ENCODE results near the gene ENPP3.

DNA sequence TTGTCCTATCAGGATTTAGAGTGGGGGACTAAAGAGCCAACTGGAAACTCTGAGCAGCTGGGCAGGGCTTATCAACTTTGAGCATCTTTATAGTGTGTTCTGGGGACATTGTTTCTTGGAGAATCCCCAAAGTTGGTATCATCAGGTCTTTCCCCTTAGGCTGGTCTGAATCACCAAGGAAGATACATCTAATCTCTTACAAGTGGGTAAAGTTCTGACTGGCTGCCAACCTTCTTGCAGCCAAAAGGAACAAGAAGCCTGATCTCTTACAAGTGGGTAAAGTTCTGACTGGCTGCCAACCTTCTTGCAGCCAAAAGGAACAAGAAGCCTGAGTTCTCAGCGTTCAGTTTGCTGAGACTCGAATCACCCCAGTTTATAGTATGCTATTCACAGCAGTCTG is 7.5 kb upstream of the ENPP3 start:
- TF ChIP-seq TAF1 (IDR thresholded peaks at IDR 0.05; ENCODE audit: low read depth, low read length): no peak
- TF ChIP-seq POLR2AphosphoS5 (IDR thresholded peaks at IDR 0.05; ENCODE audit: low read depth, low read length): no peak
- TF ChIP-seq POLR2A (IDR thresholded peaks at IDR 0.05; ENCODE audit: low read depth, low read length): no peak
- no peak for TF ChIP-seq SPI1 (IDR thresholded peaks at IDR 0.05; ENCODE audit: low read depth, low read length)
- no peak for TF ChIP-seq POU2F2 (IDR thresholded peaks at IDR 0.05; ENCODE audit: low read depth, low read length)
- no peak for TF ChIP-seq PAX5 (IDR thresholded peaks at IDR 0.05; ENCODE audit: insufficient read depth, low read length, severe bottlenecking)

Data from GM12891 (cell line).